IMR-90 (cell line): ENCODE data around the gene SCARB1. TPM values are rescaled to one million over a fixed set of nuclear protein-coding genes. Genes with fewer than 3 reads are reported as not detected.

Experiments
- ATAC-seq: fragments of 200-7000 bp; cut with Tn5 transposase; 2 replicates; pipeline ENCODE4 v1.9.1; 2020; ENCODE audit warnings: low read depth, mild to moderate bottlenecking, moderate library complexity
- BruUV-seq: library from RNA; stranded (reverse); fragments of 400-500 nt; replicated peaks from 2 replicates; lab custom pipeline; 2021; lab: Mats Ljungman, UMichigan
- CTCF ChIA-PET: fragments of 300-600 bp; formaldehyde crosslinking; extraction: SDS; loops from one replicate; lab custom pipeline; 2021; ENCODE audit warnings: antibody characterized with exemption; lab: Yijun Ruan, JAX
- POLR2A ChIA-PET: fragments of 300-600 bp; sonication (Branson Sonifier 250); formaldehyde crosslinking; loops from one replicate; lab custom pipeline; 2022; ENCODE audit warnings: antibody characterized with exemption; ENCODE audit not compliant: unreplicated experiment; lab: Charles Lee
- DNase-seq: peaks from one replicate; pipeline ENCODE4 v3.0.0; 2013
- H2AFZ ChIP-seq: replicated peaks from 2 replicates; pipeline ENCODE3; 2013; ENCODE audit warnings: low read length, mild to moderate bottlenecking; ENCODE audit not compliant: poor library complexity
- H2AK5ac ChIP-seq: 2 replicates; pipeline ENCODE4 v1.6.1; 2013; ENCODE audit warnings: low read depth, low read length, inconsistent platforms
- H2AK9ac ChIP-seq: replicated peaks from 2 replicates; pipeline ENCODE3; 2013; ENCODE audit warnings: mild to moderate bottlenecking, low read depth, low read length, moderate library complexity; ENCODE audit not compliant: poor library complexity
- H2BK120ac ChIP-seq: 2 replicates; pipeline ENCODE4 v1.6.1; 2013; ENCODE audit warnings: low read depth, low read length, inconsistent platforms
- H2BK15ac ChIP-seq: 3 replicates; pipeline ENCODE4 v1.6.1; 2013; ENCODE audit warnings: low read depth, low read length, inconsistent platforms
- H2BK20ac ChIP-seq: 2 replicates; pipeline ENCODE4 v1.6.1; 2013; ENCODE audit warnings: low read depth, mild to moderate bottlenecking, inconsistent platforms, low read length, moderate library complexity
- H2BK5ac ChIP-seq: 2 replicates; pipeline ENCODE4 v1.6.1; 2013; ENCODE audit warnings: mild to moderate bottlenecking, low read depth, low read length, inconsistent platforms; ENCODE audit not compliant: poor library complexity, severe bottlenecking
- H3K14ac ChIP-seq: replicated peaks from 2 replicates; pipeline ENCODE4 v1.6.1; 2013; ENCODE audit warnings: low read depth, low read length, inconsistent platforms
- H3K18ac ChIP-seq: 2 replicates; pipeline ENCODE4 v1.6.1; 2013; ENCODE audit warnings: low read depth, low read length, control low read depth
- H3K23ac ChIP-seq: 2 replicates; pipeline ENCODE4 v1.6.1; 2013; ENCODE audit warnings: low read depth, low read length, inconsistent platforms
- H3K27ac ChIP-seq: 2 replicates; pipeline ENCODE4 v1.5.1; 2013; ENCODE audit warnings: mild to moderate bottlenecking, control low read depth, low read length; ENCODE audit not compliant: insufficient read depth
- H3K27me3 ChIP-seq: 2 replicates; pipeline ENCODE4 v1.6.1; 2013; ENCODE audit warnings: low read length; ENCODE audit not compliant: control insufficient read depth, insufficient read depth
- H3K36me3 ChIP-seq: 2 replicates; pipeline ENCODE4 v1.6.1; 2013; ENCODE audit warnings: low read length, mixed read lengths; ENCODE audit not compliant: control insufficient read depth, insufficient read depth
- H3K4ac ChIP-seq: 2 replicates; pipeline ENCODE4 v1.6.1; 2013; ENCODE audit warnings: low read depth, low read length, inconsistent platforms
- H3K4me1 ChIP-seq: 2 replicates; pipeline ENCODE4 v1.6.1; 2013; ENCODE audit warnings: low read length, mixed read lengths; ENCODE audit not compliant: control insufficient read depth, insufficient read depth
- H3K4me2 ChIP-seq: 2 replicates; pipeline ENCODE4 v1.6.1; 2013; ENCODE audit warnings: low read depth, mild to moderate bottlenecking, control low read depth, low read length, moderate library complexity
- H3K4me3 ChIP-seq: 2 replicates; pipeline ENCODE4 v1.5.1; 2013; ENCODE audit warnings: low read depth, mild to moderate bottlenecking, control low read depth, low read length, moderate library complexity; ENCODE audit not compliant: insufficient read depth
- H3K56ac ChIP-seq: 2 replicates; pipeline ENCODE4 v1.6.1; 2013; ENCODE audit warnings: low read length, inconsistent platforms; ENCODE audit not compliant: insufficient read depth; ENCODE audit errors: extremely low read depth
- H3K79me1 ChIP-seq, 2 experiments: 2 replicates each; pipeline ENCODE4 v1.6.1; 2013; ENCODE audit warnings: low read length in 2 of 2, inconsistent platforms in 1 of 2, low read depth in 1 of 2
- H3K9ac ChIP-seq: 2 replicates; pipeline ENCODE4 v1.6.1; 2013; ENCODE audit warnings: low read depth, low read length, control low read depth
- H3K9me1 ChIP-seq: 2 replicates; pipeline ENCODE4 v1.6.1; 2013; ENCODE audit warnings: low read length, inconsistent platforms; ENCODE audit not compliant: insufficient read depth
- H3K9me3 ChIP-seq: 2 replicates; pipeline ENCODE4 v1.6.1; 2013; ENCODE audit warnings: low read length; ENCODE audit not compliant: control insufficient read depth, insufficient read depth
- H4K20me1 ChIP-seq: 2 replicates; pipeline ENCODE4 v1.6.1; 2013; ENCODE audit warnings: low read length, inconsistent platforms; ENCODE audit not compliant: insufficient read depth
- H4K5ac ChIP-seq: 2 replicates; pipeline ENCODE4 v1.6.1; 2013; ENCODE audit warnings: mild to moderate bottlenecking, low read depth, low read length, control low read depth
- H4K8ac ChIP-seq, 2 experiments: 2 replicates each; pipeline ENCODE4 v1.6.1; 2013; ENCODE audit warnings: low read depth in 2 of 2, low read length in 2 of 2, control low read depth in 1 of 2, inconsistent platforms in 1 of 2
- H4K91ac ChIP-seq: 2 replicates; pipeline ENCODE4 v1.6.1; 2013; ENCODE audit warnings: low read depth, low read length, inconsistent platforms; ENCODE audit not compliant: insufficient read depth
- CEBPB ChIP-seq: IDR thresholded peaks from 2 replicates; pipeline ENCODE4 v1.6.1; 2012; ENCODE audit warnings: low read depth, low read length, improper control_type of control experiment
- CTCF ChIP-seq: conservative IDR thresholded peaks from 2 replicates; pipeline ENCODE4 v1.5.1; 2012; ENCODE audit warnings: mild to moderate bottlenecking, low read depth, low read length, improper control_type of control experiment
- MXI1 ChIP-seq: IDR thresholded peaks from 2 replicates; pipeline ENCODE4 v1.6.1; 2012; ENCODE audit warnings: low read depth, mild to moderate bottlenecking, low read length, moderate library complexity, borderline replicate concordance
- RAD21 ChIP-seq: IDR thresholded peaks from 2 replicates; pipeline ENCODE4 v1.6.1; 2012; ENCODE audit warnings: low read length, improper control_type of control experiment
- RCOR1 ChIP-seq: IDR thresholded peaks from 2 replicates; pipeline ENCODE4 v1.6.1; 2012; ENCODE audit warnings: mild to moderate bottlenecking, low read length, improper control_type of control experiment; ENCODE audit not compliant: insufficient replicate concordance
- SMC3 ChIP-seq: fragments of 150-350 bp; IDR thresholded peaks from 2 replicates; pipeline ENCODE4 v1.6.1; 2016; ENCODE audit warnings: low read depth, mild to moderate bottlenecking, antibody characterized with exemption, low read length, moderate library complexity
- USF2 ChIP-seq: fragments of 150-350 bp; IDR thresholded peaks from 2 replicates; pipeline ENCODE4 v1.6.1; 2017; ENCODE audit warnings: mild to moderate bottlenecking, antibody characterized with exemption, low read length, low read depth
- WGBS, 2 experiments: methylation state at CpG; one replicate each; pipeline versions ENCODE4 v1.1.5 to v1.1.7; 2013; ENCODE audit warnings: missing lambda C conversion rate in 2 of 2; ENCODE audit not compliant: insufficient read length in 1 of 2; ENCODE audit errors: extremely low coverage in 2 of 2; 5-methylcytosine and 5-hydroxymethylcytosine counted together
- dilution Hi-C: fragments of 300-500 bp; cut with HindIII; formaldehyde crosslinking; loops from one replicate; pipeline ENCODE4 v1.14.3; 2018; ENCODE audit warnings: low sequenced_read_pairs; ENCODE audit not compliant: unreplicated experiment
- in situ Hi-C: fragments of 300-500 bp; cut with MboI; formaldehyde crosslinking; loops from 3 replicates; pipeline ENCODE4 v1.14.3; 2019; ENCODE audit warnings: low sequenced_read_pairs, inconsistent platforms, mixed read lengths
- intact Hi-C: fragments of 100-400 bp; cut with micrococcal nuclease; formaldehyde crosslinking; loops from 2 replicates; pipeline ENCODE4 v1.10.0; 2022
- polyA plus RNA-seq, 3 experiments: library from polyadenylated mRNA; depleted of rRNA; stranded (reverse); fragments of >200 nt; gene quantifications; 2 replicates each; pipeline ENCODE4 v1.2.3, GENCODE V29; 2012; ENCODE audit warnings: low replicate concordance in 1 of 3
- total RNA-seq: library from RNA; depleted of rRNA; stranded (reverse); fragments of >200 nt; gene quantifications from 2 replicates; pipeline ENCODE4 v1.2.3, GENCODE V29; 2012

The SCARB1 gene
- total and polyA plus RNA-seq, 2 of the 4 experiments (the other 2 are of a cell fraction) = 3.0 to 24.8 TPM

DNA sequence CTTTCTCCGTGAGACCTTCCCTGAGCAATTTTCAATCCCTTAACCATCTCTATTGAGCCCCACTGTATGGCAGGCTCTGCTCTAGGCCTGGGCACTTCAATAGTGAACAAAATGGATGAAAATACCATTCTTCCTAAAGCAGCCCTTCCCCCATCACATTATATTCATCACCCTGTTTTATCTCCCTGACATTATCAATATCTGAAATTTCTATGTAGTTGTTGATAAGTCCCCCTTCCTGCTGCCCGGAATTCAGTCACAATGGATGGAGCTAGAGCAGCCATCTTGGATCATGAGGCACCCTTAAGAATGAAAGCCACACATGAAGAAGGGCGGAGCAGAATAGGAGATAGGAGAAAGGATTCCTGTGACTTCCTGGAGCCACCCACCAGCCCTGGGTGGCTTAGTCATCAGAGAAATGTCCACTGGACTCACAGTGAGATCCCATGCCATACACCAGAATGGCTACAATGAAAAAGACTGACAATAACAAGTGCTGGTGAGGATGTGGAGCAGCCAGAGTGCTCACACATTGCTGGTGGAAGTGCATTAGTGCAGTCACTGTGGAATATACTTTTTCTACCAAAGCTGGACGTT is 33.9 kb downstream of the SCARB1 start:
- Histone ChIP-seq H2BK120ac (no peak overlapping the region), H2BK15ac (no peak overlapping the region), H4K20me1 (no peaks in the 10 kb centered on the region), H3K14ac (no peak overlapping the region), H2AFZ (no peak overlapping the region), H3K9me1 (peaks cover 9% of the 10 kb centered on the region; the same call in 1 of the 2 replicates), H3K4me3 (no peak overlapping the region), H4K8ac (no peak overlapping the region), H4K5ac (no peak overlapping the region), H3K27ac (no peak overlapping the region; the same call in 1 of the 2 replicates), H3K23ac (no peak overlapping the region), H3K9ac (no peak overlapping the region), H4K91ac (no peak overlapping the region), H3K4me1 (peaks cover 11% of the 10 kb centered on the region), H2AK9ac (no peak overlapping the region), H3K56ac (no peak overlapping the region), H3K4me2 (no peak overlapping the region), H3K18ac (peak overlapping the region; percentile 12; the same call in 1 of the 2 replicates), H2BK5ac (no peak overlapping the region), H2BK20ac (no peak overlapping the region), H3K4ac (no peak overlapping the region; the same call in 1 of the 2 replicates), H3K9me3 (peaks cover 2% of the 10 kb centered on the region; the same call in 1 of the 2 replicates), H2AK5ac (peak overlapping the region; percentile 38; the same call in 1 of the 2 replicates), H3K36me3 (no peaks in the 10 kb centered on the region), H3K79me1 (peaks cover 13 to 15% of the 10 kb centered on the region in 2 experiments; a peak in 3 of 4 replicates), H3K27me3 (no peaks in the 10 kb centered on the region)
- ATAC-seq (no peak), DNase-seq (no peak)
- no TSS peak for BruUV-seq
- CTCF ChIA-PET = no interaction called here
- TF ChIP-seq CTCF (no peak), CEBPB (no peak), MXI1 (no peak), RAD21 (no peak), USF2 (no peak), SMC3 (no peak), RCOR1 (no peak)
- dilution Hi-C loops = no loop called here
- POLR2A ChIA-PET = no interaction called here
- 100% methylated on average over 1 of the region's 4 CpGs; no CpG with 5 or more reads in 1 of the 2 experiments for WGBS, 2 experiments
- intact Hi-C loops = loop anchor here (10.0 kb wide), 1 partner anchor 75 kb away; no protein-coding TSS in a partner anchor
- in situ Hi-C loops = no loop called here
